Dedifferentiated amniotic fluid mesenchymal stem cell (primary cell): ENCODE results near the gene PKIG.

Experiments
- DNase-seq: peaks from one replicate; pipeline ENCODE4 v3.0.0-alpha.2; 2016; ENCODE audit errors: extremely low spot score

PKIG gene

GRCh38 chr20:44620030-44620429, 37.7 kb downstream of the PKIG start:
- DNase-seq = no peak

- no peak for DNase-seq
These were observed 38.9 kb downstream of the PKIG start for GRCh38 chr20:44621325-44621724.

- DNase-seq = no peak
These were observed 39.6 kb downstream of the PKIG start for GRCh38 chr20:44621939-44622338.

- no peak for DNase-seq
These were observed 40.3 kb downstream of the PKIG start for GRCh38 chr20:44622501-44623270.

- no peak for DNase-seq
These were observed 41.8 kb downstream of the PKIG start for GRCh38 chr20:44624152-44624551.

- DNase-seq = no peak
These were observed 42.4 kb downstream of the PKIG start for GRCh38 chr20:44624743-44625271.

- DNase-seq = no peak
These were observed 43.0 kb downstream of the PKIG start for GRCh38 chr20:44625361-44625760.

GRCh38 chr20:44626278-44626677, 43.9 kb downstream of the PKIG start:
- DNase-seq = no peak

GRCh38 chr20:44627364-44628010, 45.1 kb downstream of the PKIG start:
- no peak for DNase-seq

GRCh38 chr20:44629017-44629385, 46.6 kb downstream of the PKIG start:
- no peak for DNase-seq

- no peak for DNase-seq
These were observed 47.2 kb downstream of the PKIG start for GRCh38 chr20:44629542-44629941.

GRCh38 chr20:44630297-44630696, 47.9 kb downstream of the PKIG start:
- DNase-seq = no peak

GRCh38 chr20:44632103-44632752, 49.8 kb downstream of the PKIG start:
- no peak for DNase-seq

GRCh38 chr20:44633187-44633810, 50.9 kb downstream of the PKIG start:
- no peak for DNase-seq

GRCh38 chr20:44633872-44634600, 51.7 kb downstream of the PKIG start:
- DNase-seq = no peak

GRCh38 chr20:44635877-44636276, 53.5 kb downstream of the PKIG start:
- DNase-seq = no peak

GRCh38 chr20:44637042-44637441, 54.7 kb downstream of the PKIG start:
- DNase-seq = no peak

GRCh38 chr20:44637522-44638372, 55.4 kb downstream of the PKIG start:
- no peak for DNase-seq

GRCh38 chr20:44640522-44640921, 58.1 kb downstream of the PKIG start:
- DNase-seq = no peak

- DNase-seq = no peak
These were observed 58.9 kb downstream of the PKIG start for GRCh38 chr20:44641325-44641724.
